WERI-Rb-1 (cell line): ENCODE results near the gene CSF2.

ENCODE experiments used
- DNase-seq: peaks from one replicate; pipeline ENCODE4 v3.0.0-alpha.2; 2020
- H3K27ac ChIP-seq: fragments of 250-450 bp; sonication (Bioruptor Pico); 2 replicates; pipeline ENCODE4 v1.5.1; 2020; ENCODE audit warnings: mild to moderate bottlenecking, moderate library complexity
- H3K27me3 ChIP-seq: fragments of 250-450 bp; sonication (Bioruptor Pico); 2 replicates; pipeline ENCODE4 v1.5.1; 2021; ENCODE audit warnings: mild to moderate bottlenecking, low read depth, moderate library complexity; ENCODE audit not compliant: insufficient read depth, severe bottlenecking
- H3K36me3 ChIP-seq: fragments of 250-450 bp; sonication (Bioruptor Pico); 2 replicates; pipeline ENCODE4 v1.5.1; 2020; ENCODE audit warnings: mild to moderate bottlenecking, moderate library complexity
- H3K4me3 ChIP-seq: 2 replicates; pipeline ENCODE4 v1.5.1; 2011; ENCODE audit warnings: low read depth, mild to moderate bottlenecking, control low read depth, low read length
- H3K9me3 ChIP-seq: fragments of 250-450 bp; sonication (Bioruptor Pico); 2 replicates; pipeline ENCODE4 v1.5.1; 2021; ENCODE audit warnings: mild to moderate bottlenecking, moderate library complexity; ENCODE audit not compliant: severe bottlenecking
- CTCF ChIP-seq: IDR thresholded peaks from 2 replicates; pipeline ENCODE4 v1.5.1; 2011; ENCODE audit warnings: low read depth, mild to moderate bottlenecking, control low read depth, inconsistent platforms, low read length

Gene CSF2

GRCh38 chr5:132052520-132052919 lies 21.1 kb upstream of the CSF2 start:
- no peak overlapping the region for H3K27ac ChIP-seq
- H3K4me3 ChIP-seq: no peak overlapping the region
- no peak for TF ChIP-seq CTCF
- H3K36me3 ChIP-seq: no peaks in the 10 kb centered on the region
- no peaks in the 10 kb centered on the region for H3K27me3 ChIP-seq
- no peak for DNase-seq
- no peaks in the 10 kb centered on the region for H3K9me3 ChIP-seq

- Histone ChIP-seq H3K9me3 (no peaks in the 10 kb centered on the region), H3K27me3 (no peaks in the 10 kb centered on the region), H3K27ac (no peak overlapping the region), H3K36me3 (no peaks in the 10 kb centered on the region), H3K4me3 (no peak overlapping the region)
- DNase-seq: no peak
- TF ChIP-seq CTCF: no peak
These were observed 20.1 kb upstream of the CSF2 start for GRCh38 chr5:132053483-132053882.

- Histone ChIP-seq H3K4me3 (no peak overlapping the region), H3K27ac (no peak overlapping the region), H3K36me3 (no peaks in the 10 kb centered on the region), H3K9me3 (no peaks in the 10 kb centered on the region), H3K27me3 (no peaks in the 10 kb centered on the region)
- no peak for TF ChIP-seq CTCF
- peak; percentile 3 for DNase-seq
These were observed 19.4 kb upstream of the CSF2 start for GRCh38 chr5:132054031-132054696.

- Histone ChIP-seq H3K27me3 (no peaks in the 10 kb centered on the region), H3K36me3 (no peaks in the 10 kb centered on the region), H3K27ac (no peak overlapping the region), H3K9me3 (no peaks in the 10 kb centered on the region), H3K4me3 (no peak overlapping the region)
- DNase-seq: peak; percentile 3
- no peak for TF ChIP-seq CTCF
These were observed 18.7 kb upstream of the CSF2 start for GRCh38 chr5:132054697-132055440.

- no peak for TF ChIP-seq CTCF
- Histone ChIP-seq H3K27me3 (no peaks in the 10 kb centered on the region), H3K27ac (no peak overlapping the region), H3K9me3 (no peaks in the 10 kb centered on the region), H3K4me3 (no peak overlapping the region), H3K36me3 (no peaks in the 10 kb centered on the region)
- DNase-seq: peak; percentile 6
These were observed 18.2 kb upstream of the CSF2 start for GRCh38 chr5:132055441-132055807.
